Right hindlimb (tissue), 1 donor: ENCODE results near the gene OVAAL.

ENCODE experiments used
- DNase-seq: peaks from one replicate; pipeline ENCODE4 v3.0.0-alpha.2; 2018

Gene OVAAL

GRCh38 chr1:180558664-180559063, at the start of gene OVAAL:
Gene OVAAL (plus strand): TSS chr1:180558964.
- no peak for DNase-seq

GRCh38 chr1:180510882-180511281, 47.9 kb upstream of the OVAAL start:
- no peak for DNase-seq

- DNase-seq, result no peak
Observed at GRCh38 chr1:180513531-180513930, 45.2 kb upstream of the OVAAL start.

GRCh38 chr1:180515364-180515763, 43.4 kb upstream of the OVAAL start:
- no peak for DNase-seq

GRCh38 chr1:180515857-180516388, 42.8 kb upstream of the OVAAL start:
- peak; percentile 75 for DNase-seq

GRCh38 chr1:180519846-180520245, 38.9 kb upstream of the OVAAL start:
- DNase-seq, result no peak

- no peak for DNase-seq
Observed at GRCh38 chr1:180521474-180522212, 37.1 kb upstream of the OVAAL start.

- DNase-seq, result no peak
Observed at GRCh38 chr1:180522213-180522515, 36.6 kb upstream of the OVAAL start.

- no peak for DNase-seq
Observed at GRCh38 chr1:180524160-180524914, 34.4 kb upstream of the OVAAL start.

GRCh38 chr1:180524915-180525714, 33.6 kb upstream of the OVAAL start:
- no peak for DNase-seq

GRCh38 chr1:180525715-180526039, 33.1 kb upstream of the OVAAL start:
- DNase-seq, result no peak

- DNase-seq, result no peak
Observed at GRCh38 chr1:180527101-180527669, 31.6 kb upstream of the OVAAL start.

- no peak for DNase-seq
Observed at GRCh38 chr1:180528868-180529470, 29.8 kb upstream of the OVAAL start.

- DNase-seq, result no peak
Observed at GRCh38 chr1:180530501-180530900, 28.3 kb upstream of the OVAAL start.

- no peak for DNase-seq
Observed at GRCh38 chr1:180532854-180533253, 25.9 kb upstream of the OVAAL start.

GRCh38 chr1:180533266-180533987, 25.3 kb upstream of the OVAAL start:
- DNase-seq, result peak; percentile 52

GRCh38 chr1:180534214-180534613, 24.6 kb upstream of the OVAAL start:
- no peak for DNase-seq

GRCh38 chr1:180535418-180535999, 23.3 kb upstream of the OVAAL start:
- no peak for DNase-seq

- no peak for DNase-seq
Observed at GRCh38 chr1:180536821-180537372, 21.9 kb upstream of the OVAAL start.

GRCh38 chr1:180539136-180539535, 19.6 kb upstream of the OVAAL start:
- DNase-seq, result no peak
